Esophagus muscularis mucosa (tissue), 3 donors: ENCODE results near the gene FBXO21.

ENCODE experiments used
- CTCF ChIP-seq, 3 experiments: fragments of 200-600 bp in 2 of 3; fragments of 450-650 bp in 1 of 3; sonication (generic) in 2 of 3; IDR thresholded peaks; one replicate each; pipeline ENCODE4 v1.5.1; 2017 to 2019; ENCODE audit warnings: antibody characterized with exemption in 3 of 3, mild to moderate bottlenecking in 2 of 3, moderate library complexity in 1 of 3
- POLR2A ChIP-seq: fragments of 450-650 bp; IDR thresholded peaks from one replicate; pipeline ENCODE4 v1.6.1; 2017; ENCODE audit warnings: antibody characterized with exemption, moderate library complexity, mild to moderate bottlenecking, low read depth
- POLR2AphosphoS5 ChIP-seq, 2 donors: sonication (generic); formaldehyde crosslinking; IDR thresholded peaks; one replicate each; pipeline ENCODE4 v1.6.1; 2017; ENCODE audit warnings: antibody characterized with exemption in 2 of 2

GRCh38 chr12:117167769-117168168, 22.5 kb downstream of the FBXO21 start:
- no peak for TF ChIP-seq CTCF (IDR thresholded peaks at IDR 0.05)
- no peak for TF ChIP-seq POLR2A
- TF ChIP-seq POLR2AphosphoS5 (IDR thresholded peaks at IDR 0.05) = no peak
